Parathyroid adenoma (tissue), 2 donors: ENCODE measurements around the gene SAMD5.

Experiments used
- H2AFZ ChIP-seq: fragments of 300-600 bp; sonication (generic); one replicate; pipeline ENCODE4 v1.7.0; 2017; ENCODE audit warnings: antibody characterized with exemption, mild to moderate bottlenecking
- H3K27ac ChIP-seq: fragments of 300-600 bp; sonication (generic); one replicate; pipeline ENCODE4 v1.7.0; 2017
- H3K27me3 ChIP-seq: fragments of 300-600 bp; sonication (generic); one replicate; pipeline ENCODE4 v1.7.0; 2017; ENCODE audit warnings: low read length; ENCODE audit not compliant: control insufficient read depth, insufficient read depth
- H3K36me3 ChIP-seq: fragments of 300-600 bp; sonication (generic); one replicate; pipeline ENCODE4 v1.7.0; 2017; ENCODE audit warnings: low read length; ENCODE audit not compliant: control insufficient read depth, insufficient read depth
- H3K4me1 ChIP-seq: fragments of 300-600 bp; sonication (generic); one replicate; pipeline ENCODE4 v1.7.0; 2017; ENCODE audit warnings: control low read depth
- H3K4me2 ChIP-seq: fragments of 300-600 bp; sonication (generic); one replicate; pipeline ENCODE4 v1.7.0; 2017; ENCODE audit warnings: low read length
- H3K4me3 ChIP-seq: fragments of 300-600 bp; sonication (generic); one replicate; pipeline ENCODE4 v1.7.0; 2017; ENCODE audit warnings: low read depth, low read length
- H3K79me2 ChIP-seq: fragments of 300-600 bp; sonication (generic); one replicate; pipeline ENCODE4 v1.7.0; 2017; ENCODE audit warnings: control low read depth
- H3K9ac ChIP-seq: fragments of 300-600 bp; sonication (generic); one replicate; pipeline ENCODE4 v1.7.0; 2017; ENCODE audit warnings: mild to moderate bottlenecking
- H3K9me3 ChIP-seq: fragments of 300-600 bp; sonication (generic); one replicate; pipeline ENCODE4 v1.7.0; 2017; ENCODE audit warnings: low read length; ENCODE audit not compliant: control insufficient read depth
- TF ChIP-seq, protein P1 (sequence below): fragments of 300-600 bp; sonication (generic); IDR thresholded peaks from one replicate; pipeline ENCODE4 v1.7.0; 2017; ENCODE audit warnings: antibody characterized with exemption, mild to moderate bottlenecking
- donor health status: primary hyperparathyroidism.

SAMD5 gene

DNA sequence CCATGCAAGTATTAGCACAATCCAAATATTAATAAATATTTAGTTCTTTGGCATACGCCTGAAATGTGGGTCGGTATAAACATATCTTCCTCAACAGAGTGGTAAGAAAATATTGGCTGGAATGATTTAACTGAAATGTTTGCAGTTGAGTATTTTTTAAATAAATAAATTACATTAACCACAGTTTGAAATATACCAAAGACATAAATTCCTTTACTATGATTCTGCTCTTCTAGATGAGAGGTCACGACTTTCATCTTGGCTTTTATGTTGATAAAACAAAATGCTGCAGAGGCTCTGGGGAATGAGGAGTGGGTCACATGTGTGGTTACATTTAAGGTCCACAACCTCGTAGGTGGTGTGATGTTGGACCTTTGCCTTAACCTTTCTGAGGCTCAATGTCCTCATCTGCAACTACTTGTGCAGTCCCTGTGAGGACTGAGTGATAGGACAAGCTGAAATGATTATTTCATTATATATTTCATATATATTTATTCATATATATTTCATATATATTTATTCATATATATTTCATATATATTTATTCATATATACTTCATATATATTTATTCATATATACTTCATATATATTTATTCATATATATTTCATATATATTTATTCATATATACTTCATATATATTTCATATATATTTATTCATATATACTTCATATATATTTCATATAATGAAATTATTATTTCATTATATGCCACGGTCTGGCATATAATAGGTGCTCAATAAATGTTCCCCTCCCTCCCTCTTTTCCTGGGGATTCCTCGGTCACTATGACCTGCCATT, 107.4 kb downstream of the SAMD5 start:
- Histone ChIP-seq H3K4me2 (no peak overlapping the region), H3K27me3 (no peaks in the 10 kb centered on the region), H3K4me3 (no peak overlapping the region), H3K9me3 (no peaks in the 10 kb centered on the region), H3K79me2 (no peaks in the 10 kb centered on the region), H3K9ac (no peak overlapping the region), H3K4me1 (peaks cover 4% of the 10 kb centered on the region), H2AFZ (no peak overlapping the region), H3K36me3 (no peaks in the 10 kb centered on the region), H3K27ac (no peak overlapping the region)
- TF ChIP-seq, protein P1, sequence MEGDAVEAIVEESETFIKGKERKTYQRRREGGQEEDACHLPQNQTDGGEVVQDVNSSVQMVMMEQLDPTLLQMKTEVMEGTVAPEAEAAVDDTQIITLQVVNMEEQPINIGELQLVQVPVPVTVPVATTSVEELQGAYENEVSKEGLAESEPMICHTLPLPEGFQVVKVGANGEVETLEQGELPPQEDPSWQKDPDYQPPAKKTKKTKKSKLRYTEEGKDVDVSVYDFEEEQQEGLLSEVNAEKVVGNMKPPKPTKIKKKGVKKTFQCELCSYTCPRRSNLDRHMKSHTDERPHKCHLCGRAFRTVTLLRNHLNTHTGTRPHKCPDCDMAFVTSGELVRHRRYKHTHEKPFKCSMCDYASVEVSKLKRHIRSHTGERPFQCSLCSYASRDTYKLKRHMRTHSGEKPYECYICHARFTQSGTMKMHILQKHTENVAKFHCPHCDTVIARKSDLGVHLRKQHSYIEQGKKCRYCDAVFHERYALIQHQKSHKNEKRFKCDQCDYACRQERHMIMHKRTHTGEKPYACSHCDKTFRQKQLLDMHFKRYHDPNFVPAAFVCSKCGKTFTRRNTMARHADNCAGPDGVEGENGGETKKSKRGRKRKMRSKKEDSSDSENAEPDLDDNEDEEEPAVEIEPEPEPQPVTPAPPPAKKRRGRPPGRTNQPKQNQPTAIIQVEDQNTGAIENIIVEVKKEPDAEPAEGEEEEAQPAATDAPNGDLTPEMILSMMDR = no peak

DNA sequence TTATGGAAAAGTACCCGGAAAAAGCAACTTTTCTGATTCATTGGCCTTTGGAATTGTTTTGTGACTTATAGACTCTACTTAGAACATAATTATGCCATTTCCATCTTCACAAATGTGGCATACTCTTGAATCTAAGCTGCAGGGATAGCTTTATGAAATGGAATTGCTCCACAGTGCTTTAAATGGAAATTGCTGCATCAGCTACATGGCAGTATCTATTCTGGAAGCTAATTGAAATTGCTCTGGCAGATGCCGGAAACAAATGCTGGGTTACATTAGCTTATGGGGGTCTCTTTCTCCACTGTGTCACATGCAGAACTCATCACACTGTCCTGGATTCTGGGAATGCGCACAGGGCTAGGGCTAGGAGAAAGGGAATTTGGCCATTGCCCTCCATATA, 108.9 kb downstream of the SAMD5 start:
- H3K9me3 ChIP-seq = no peaks in the 10 kb centered on the region
- no peaks in the 10 kb centered on the region for H3K36me3 ChIP-seq
- H3K27ac ChIP-seq = no peak overlapping the region
- no peaks in the 10 kb centered on the region for H3K79me2 ChIP-seq
- TF ChIP-seq, protein P1 = no peak
- H3K4me2 ChIP-seq = no peak overlapping the region
- no peak overlapping the region for H3K4me3 ChIP-seq
- H3K9ac ChIP-seq = no peak overlapping the region
- H2AFZ ChIP-seq = no peak overlapping the region
- H3K27me3 ChIP-seq = no peaks in the 10 kb centered on the region
- peaks cover 11% of the 10 kb centered on the region for H3K4me1 ChIP-seq

GRCh38 chr6:147618457-147618856, 110.0 kb downstream of the SAMD5 start:
- Histone ChIP-seq H3K27me3 (no peaks in the 10 kb centered on the region), H3K4me2 (no peak overlapping the region), H3K27ac (no peak overlapping the region), H3K9ac (no peak overlapping the region), H3K79me2 (no peaks in the 10 kb centered on the region), H3K4me3 (no peak overlapping the region), H3K36me3 (no peaks in the 10 kb centered on the region), H2AFZ (no peak overlapping the region), H3K9me3 (no peaks in the 10 kb centered on the region), H3K4me1 (peaks cover 11% of the 10 kb centered on the region)
- TF ChIP-seq, protein P1 = no peak

GRCh38 chr6:147618927-147619326, 110.4 kb downstream of the SAMD5 start:
- Histone ChIP-seq H3K79me2 (no peaks in the 10 kb centered on the region), H3K27ac (no peak overlapping the region), H3K9me3 (no peaks in the 10 kb centered on the region), H3K27me3 (no peaks in the 10 kb centered on the region), H3K4me1 (peaks cover 11% of the 10 kb centered on the region), H3K4me2 (no peak overlapping the region), H3K4me3 (no peak overlapping the region), H3K9ac (no peak overlapping the region), H3K36me3 (no peaks in the 10 kb centered on the region), H2AFZ (no peak overlapping the region)
- TF ChIP-seq, protein P1 = no peak
